GM21737 (cell line): Measurements from ENCODE around the gene REELD1.

Experiments
- ATAC-seq: cut with Tn5 transposase; IDR thresholded peaks from one replicate; pipeline ENCODE4 v1.9.1; 2021; ENCODE audit warnings: mild to moderate bottlenecking, moderate library complexity; ENCODE audit not compliant: unreplicated experiment

Gene REELD1

GRCh38 chr4:146263793-146264192 is 49.5 kb downstream of the REELD1 start:
- no peak for ATAC-seq

- no peak for ATAC-seq
These were observed 51.7 kb downstream of the REELD1 start for GRCh38 chr4:146265950-146266490.

GRCh38 chr4:146267826-146268225 is 53.5 kb downstream of the REELD1 start:
- no peak for ATAC-seq

GRCh38 chr4:146269228-146269653 is 54.9 kb downstream of the REELD1 start:
- peak; percentile 64 for ATAC-seq

- no peak for ATAC-seq
These were observed 57.1 kb downstream of the REELD1 start for GRCh38 chr4:146271466-146271865.

GRCh38 chr4:146273204-146273901 is 59.0 kb downstream of the REELD1 start:
- peak; percentile 61 for ATAC-seq

- no peak for ATAC-seq
These were observed 60.4 kb downstream of the REELD1 start for GRCh38 chr4:146274774-146275173.

GRCh38 chr4:146275370-146275769 is 61.0 kb downstream of the REELD1 start:
- no peak for ATAC-seq

GRCh38 chr4:146278986-146279385 is 64.6 kb downstream of the REELD1 start:
- no peak for ATAC-seq
